ENCODE data around the gene REPIN1. TPM values are rescaled to one million over a fixed set of nuclear protein-coding genes. Genes with fewer than 3 reads are reported as not detected.

REPIN1 gene
- total RNA-seq, 4 donors from 2014 or later, result 9.7 to 80.8 (median 37.9) TPM

- H3K36me3 ChIP-seq, result no peaks in the 10 kb centered on the region
- intact Hi-C loops (cut with DNase I; ENCODE audit: low total_unique reads), result no loop called here
These were observed 23.6 kb upstream of the REPIN1 start for GRCh38 chr7:150345012-150345411.

GRCh38 chr7:150346922-150347321, 21.7 kb upstream of the REPIN1 start:
- DNase-seq, result no peak
- Histone ChIP-seq H3K27ac (no peak overlapping the region), H3K4me3 (no peak overlapping the region), H3K36me3 (no peaks in the 10 kb centered on the region), H3K9me3 (no peaks in the 10 kb centered on the region), H3K4me1 (no peaks in the 10 kb centered on the region), H3K27me3 (no peaks in the 10 kb centered on the region)
- no peak for TF ChIP-seq POLR2A (IDR thresholded peaks at IDR 0.05)
- no peak for TF ChIP-seq CTCF (IDR thresholded peaks at IDR 0.05)
- intact Hi-C loops (cut with DNase I; ENCODE audit: low total_unique reads), result no loop called here

More at GRCh38 chr7:150345012-150345411, 23.6 kb upstream of the REPIN1 start:
- DNase-seq, result no peak
- Histone ChIP-seq H3K4me3 (no peak overlapping the region), H3K27ac (no peak overlapping the region), H3K4me1 (no peaks in the 10 kb centered on the region), H3K9me3 (no peaks in the 10 kb centered on the region), H3K27me3 (no peaks in the 10 kb centered on the region)
- no peak for TF ChIP-seq CTCF (IDR thresholded peaks at IDR 0.05)
- TF ChIP-seq POLR2A (IDR thresholded peaks at IDR 0.05), result no peak

GRCh38 chr7:150351587-150352194, 16.9 kb upstream of the REPIN1 start:
- no peak overlapping the region for H3K4me3 ChIP-seq
- no peaks in the 10 kb centered on the region for H3K36me3 ChIP-seq
- intact Hi-C loops (cut with DNase I; ENCODE audit: low total_unique reads), result no loop called here
- TF ChIP-seq CTCF (IDR thresholded peaks at IDR 0.05) (no peak), POLR2A (IDR thresholded peaks at IDR 0.05) (no peak)
- H3K27me3 ChIP-seq, result no peaks in the 10 kb centered on the region
- no peak for DNase-seq
- no peak overlapping the region for H3K27ac ChIP-seq
- H3K9me3 ChIP-seq, result no peaks in the 10 kb centered on the region
- H3K4me1 ChIP-seq, result no peaks in the 10 kb centered on the region

GRCh38 chr7:150355666-150356059, 13.0 kb upstream of the REPIN1 start:
- no peaks in the 10 kb centered on the region for H3K4me1 ChIP-seq
- no peak overlapping the region for H3K4me3 ChIP-seq
- no peaks in the 10 kb centered on the region for H3K36me3 ChIP-seq
- TF ChIP-seq POLR2A (IDR thresholded peaks at IDR 0.05), result no peak
- no peak for TF ChIP-seq CTCF (IDR thresholded peaks at IDR 0.05)
- no peak overlapping the region for H3K27ac ChIP-seq
- intact Hi-C loops (cut with DNase I; ENCODE audit: low total_unique reads), result loop anchor here (5.0 kb wide), 1 partner anchor 67 kb away; no protein-coding TSS in a partner anchor
- no peaks in the 10 kb centered on the region for H3K27me3 ChIP-seq
- no peaks in the 10 kb centered on the region for H3K9me3 ChIP-seq
- no peak for DNase-seq

GRCh38 chr7:150356265-150356897, 12.2 kb upstream of the REPIN1 start:
- H3K9me3 ChIP-seq, result no peaks in the 10 kb centered on the region
- no peak overlapping the region for H3K27ac ChIP-seq
- no peak for DNase-seq
- TF ChIP-seq CTCF (IDR thresholded peaks at IDR 0.05) (peak; percentile 36 to 61 (median 52)), POLR2A (IDR thresholded peaks at IDR 0.05) (no peak)
- no peak overlapping the region for H3K4me3 ChIP-seq
- H3K36me3 ChIP-seq, result no peaks in the 10 kb centered on the region
- intact Hi-C loops (cut with DNase I; ENCODE audit: low total_unique reads), result loop anchor here (5.0 kb wide), 1 partner anchor 66 kb away; no protein-coding TSS in a partner anchor
- H3K4me1 ChIP-seq, result no peaks in the 10 kb centered on the region
- no peaks in the 10 kb centered on the region for H3K27me3 ChIP-seq
